Cerebellar nuclear complex (tissue), 1 donor: Measurements from ENCODE around the gene HOXA9.

ENCODE experiments used
- DNase-seq, 2 experiments: peaks; one replicate each; lab custom pipeline; 2025; lab: John Stamatoyannopoulos, UW

HOXA9 gene

DNA sequence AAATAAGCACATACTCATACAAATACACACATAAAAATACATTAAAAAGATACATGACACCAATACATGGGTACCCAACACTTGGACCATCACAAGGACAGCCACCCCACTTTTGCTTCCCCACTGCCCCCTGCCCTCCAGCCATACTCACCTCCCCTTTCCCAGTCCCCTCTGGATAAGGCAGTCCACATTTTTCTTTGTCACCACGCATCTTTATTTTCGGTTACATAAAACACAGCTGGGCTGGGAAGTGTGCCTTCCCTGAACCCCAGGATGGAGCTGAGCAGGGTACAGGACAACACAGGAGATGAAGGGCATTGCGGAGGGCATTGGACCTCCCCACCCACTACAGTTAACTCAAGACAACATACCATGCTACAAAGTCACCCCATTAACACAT, 11.8 kb downstream of the HOXA9 start:
- DNase-seq, result no peak

DNA sequence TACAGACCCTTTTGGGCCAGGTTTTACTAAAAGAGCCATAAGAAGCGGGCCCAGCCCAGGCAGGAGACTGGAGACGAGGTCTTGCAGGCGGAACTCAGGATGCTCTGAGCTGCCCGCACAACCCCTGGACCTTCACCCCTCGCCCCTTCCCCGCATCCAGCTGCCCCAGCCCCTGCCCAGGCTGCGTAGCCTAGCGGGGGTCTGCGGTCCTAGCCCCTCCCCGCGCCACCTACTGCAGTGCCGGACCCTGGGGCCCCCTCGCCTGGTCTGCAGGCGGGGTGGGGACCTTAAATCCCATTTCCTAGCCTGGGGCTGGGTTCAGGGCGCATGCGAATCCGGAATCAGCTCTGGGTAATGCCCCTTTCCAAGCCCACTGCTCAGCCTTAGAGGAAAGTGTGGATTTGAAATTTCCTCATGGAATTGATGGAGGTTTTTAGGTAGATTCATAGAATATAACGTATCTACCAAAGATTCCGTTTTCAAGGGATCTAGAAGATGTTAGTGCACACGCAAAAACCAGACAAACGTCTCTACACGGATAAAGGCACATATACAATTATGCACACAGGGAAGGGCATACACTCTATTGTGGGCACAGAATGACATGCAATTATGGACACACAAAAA, 12.4 kb downstream of the HOXA9 start:
- DNase-seq, result no peak

DNA sequence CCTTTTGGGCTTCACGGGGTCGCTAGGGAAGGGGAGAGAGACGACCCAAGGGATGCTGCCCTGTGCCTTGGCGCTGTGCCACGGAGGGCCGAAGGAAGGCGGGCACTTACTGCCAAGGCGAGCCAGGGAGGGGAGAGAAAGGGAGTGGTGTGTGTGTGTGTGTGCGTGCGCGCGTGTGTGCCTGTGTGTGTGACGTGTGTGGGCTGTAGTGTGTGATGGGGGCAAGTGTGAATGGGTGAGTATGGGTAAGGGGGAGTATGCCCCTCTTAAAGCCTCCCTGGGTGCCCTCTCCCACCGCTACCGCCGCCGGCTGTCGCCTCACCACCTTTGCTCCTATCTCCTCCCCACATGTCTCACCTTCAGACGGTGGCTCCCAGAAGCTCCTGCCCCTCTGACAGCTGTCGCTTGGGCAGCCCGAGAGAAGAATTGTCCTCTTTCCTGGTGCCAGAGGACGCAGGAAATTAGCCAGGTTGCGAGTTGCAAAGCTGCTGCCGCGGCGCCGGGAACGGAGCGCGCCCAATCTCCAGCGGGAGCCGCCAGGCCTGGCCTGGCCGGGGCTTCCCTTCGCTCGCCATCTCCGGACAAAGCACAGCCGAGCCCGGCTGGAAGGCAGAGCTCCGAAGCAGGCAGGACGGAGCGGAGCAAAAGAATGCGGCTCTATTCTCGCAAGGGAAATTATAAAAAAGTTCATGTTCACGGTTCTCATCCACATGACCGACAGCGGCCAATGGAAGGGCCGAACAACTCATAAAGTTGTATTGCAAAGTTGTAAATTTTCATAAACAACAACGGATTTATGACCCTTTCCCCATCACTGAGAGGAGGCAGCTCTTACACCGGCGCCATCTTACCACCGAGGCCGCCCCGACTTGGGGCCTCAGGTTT, 13.2 kb downstream of the HOXA9 start, which contains the start of gene HOXA3:
Gene HOXA3, minus strand, starts transcription at position 653 of the 885 bp plus-strand sequence. CDS start 41,943 bp downstream, outside the sequence.
- no peak for DNase-seq

DNA sequence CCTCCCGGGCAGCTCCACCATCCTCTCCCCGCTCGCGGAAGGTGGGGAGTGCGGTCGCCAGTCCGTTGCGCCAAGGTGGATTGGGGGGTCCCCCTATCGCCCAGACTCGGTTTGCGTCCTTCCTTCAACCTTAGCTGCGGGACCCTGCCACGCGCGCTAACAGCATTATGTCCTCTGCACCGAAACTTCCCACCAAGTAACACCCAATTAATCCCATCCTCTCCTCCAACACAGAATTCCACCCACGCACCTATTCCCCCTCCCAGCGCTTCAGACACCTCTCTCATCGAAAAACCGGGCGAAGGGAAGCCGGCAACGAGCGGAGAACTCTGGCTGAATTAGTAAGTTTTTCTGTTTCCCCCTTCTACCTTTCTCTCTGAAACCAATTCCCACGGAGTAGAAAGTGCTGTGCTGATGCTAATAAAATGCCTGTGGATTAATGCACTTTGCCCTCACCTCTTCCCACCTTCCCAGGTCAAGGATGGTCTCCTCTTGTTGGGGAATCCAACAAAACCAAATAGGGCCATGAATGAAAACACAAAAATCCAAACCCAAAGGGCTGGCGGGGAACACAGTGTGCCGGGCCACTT, 13.9 kb downstream of the HOXA9 start:
- DNase-seq, result no peak

DNA sequence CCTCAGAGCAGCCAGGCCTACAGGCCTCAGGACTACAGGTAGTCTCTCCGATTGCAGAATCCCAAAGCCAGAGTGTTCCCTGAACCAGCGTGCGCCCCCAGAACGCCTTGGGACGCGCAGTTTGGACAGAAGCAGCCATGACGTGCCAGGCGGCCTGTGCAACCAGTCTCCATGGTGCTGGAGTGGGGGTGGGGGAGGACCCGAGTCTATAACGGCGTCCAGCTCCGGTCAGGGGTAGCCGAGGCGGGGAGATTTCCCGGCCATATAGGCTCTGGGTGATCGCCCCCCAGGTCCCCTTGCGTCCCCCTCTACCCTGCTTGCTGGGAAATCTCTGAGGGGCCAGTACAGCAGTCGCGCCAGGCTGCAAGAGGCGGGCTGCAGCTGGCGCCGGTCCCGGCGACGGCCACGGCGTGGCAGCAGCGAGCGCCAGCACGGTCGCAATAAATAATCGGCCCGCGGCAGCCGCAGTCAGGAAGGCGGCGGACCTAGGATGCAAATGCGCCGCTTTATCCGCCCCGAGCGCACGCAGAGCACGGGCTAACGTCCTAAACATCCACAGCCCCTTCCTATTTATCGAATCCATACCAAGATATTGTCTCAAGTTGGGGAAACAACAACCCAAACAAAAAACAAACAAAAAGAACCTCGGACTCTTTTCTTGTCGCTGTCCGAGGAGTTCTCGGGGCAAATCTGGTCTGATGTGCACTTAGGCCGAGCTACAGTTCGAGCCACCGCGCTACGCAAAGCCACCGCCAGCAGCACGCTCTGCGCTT, 14.6 kb downstream of the HOXA9 start:
- no peak for DNase-seq

DNA sequence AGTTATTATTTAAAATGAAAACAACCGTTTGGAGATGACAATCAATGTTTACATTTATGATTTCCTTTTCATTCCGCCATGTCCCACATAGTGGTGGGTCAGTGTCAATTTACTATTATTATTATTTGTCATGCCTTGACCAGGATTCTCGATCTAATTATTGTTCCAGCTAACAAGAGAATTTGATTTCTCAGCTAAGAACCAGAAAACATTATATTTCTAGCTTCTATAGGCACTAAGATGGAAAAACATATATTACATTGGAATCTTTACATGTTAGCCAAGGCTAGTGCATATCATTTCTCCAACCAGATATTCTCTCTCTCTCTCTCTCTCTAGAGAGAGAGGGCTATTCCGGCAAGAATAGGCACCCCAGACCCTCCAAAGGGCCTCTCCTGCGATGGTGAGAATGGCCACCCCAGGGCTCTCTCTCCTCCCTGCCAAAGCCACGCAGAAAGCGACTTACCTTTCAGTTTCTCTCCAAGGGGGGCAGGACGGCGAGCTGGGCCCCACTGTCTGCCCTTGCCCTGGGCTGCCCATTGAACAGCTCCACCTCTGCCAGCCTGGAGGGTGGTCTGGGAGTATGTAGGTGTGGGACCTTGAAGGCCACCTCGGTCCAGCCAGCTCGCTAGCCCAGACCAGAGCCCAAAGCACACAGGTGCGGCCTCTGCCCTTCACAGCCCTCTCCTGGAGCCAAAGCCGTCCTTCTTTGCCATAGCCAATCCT, 15.3 kb downstream of the HOXA9 start:
- no peak for DNase-seq

DNA sequence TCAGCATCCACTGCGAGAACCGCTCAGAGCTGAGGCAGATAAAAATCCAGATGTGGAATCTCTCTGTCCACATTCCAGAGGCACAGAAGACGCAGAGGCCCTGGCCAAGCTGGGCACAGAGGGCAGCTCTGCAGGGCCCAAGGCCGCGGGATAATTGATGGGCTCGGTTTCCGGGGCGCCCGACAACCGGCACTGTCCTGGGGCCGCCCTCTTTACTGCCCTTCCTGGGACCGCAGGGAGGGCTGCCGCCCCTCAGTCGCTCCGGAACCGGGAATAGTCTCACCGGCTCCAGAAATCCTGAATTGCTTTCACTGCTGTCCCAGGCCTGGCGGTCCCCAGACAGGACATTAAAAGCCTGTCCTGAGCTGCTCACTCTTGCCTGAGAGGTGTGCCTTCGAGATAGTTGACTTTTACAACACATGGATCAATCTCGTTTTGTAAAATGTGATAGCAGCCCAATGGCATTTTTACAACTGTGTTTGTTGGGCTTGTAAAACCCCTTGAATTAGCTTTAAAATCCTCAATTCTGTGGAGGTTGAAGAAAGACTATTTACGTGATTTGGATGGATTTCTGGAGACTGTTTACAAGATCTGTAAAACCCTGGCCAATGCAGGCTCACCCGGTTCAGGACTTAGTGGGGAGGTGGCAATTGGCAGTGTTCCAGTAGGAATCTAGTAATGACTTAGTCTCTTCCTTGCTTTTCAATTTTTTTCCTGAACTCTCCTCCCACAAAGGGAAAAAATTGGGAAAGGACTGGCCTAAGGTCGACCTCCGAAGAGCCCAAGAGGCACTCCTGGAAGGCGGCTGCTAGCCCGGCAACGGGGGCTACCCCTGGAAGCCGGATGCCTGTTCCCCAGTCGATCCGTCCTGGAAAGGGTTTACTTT, 16.3 kb downstream of the HOXA9 start:
- DNase-seq, result no peak

DNA sequence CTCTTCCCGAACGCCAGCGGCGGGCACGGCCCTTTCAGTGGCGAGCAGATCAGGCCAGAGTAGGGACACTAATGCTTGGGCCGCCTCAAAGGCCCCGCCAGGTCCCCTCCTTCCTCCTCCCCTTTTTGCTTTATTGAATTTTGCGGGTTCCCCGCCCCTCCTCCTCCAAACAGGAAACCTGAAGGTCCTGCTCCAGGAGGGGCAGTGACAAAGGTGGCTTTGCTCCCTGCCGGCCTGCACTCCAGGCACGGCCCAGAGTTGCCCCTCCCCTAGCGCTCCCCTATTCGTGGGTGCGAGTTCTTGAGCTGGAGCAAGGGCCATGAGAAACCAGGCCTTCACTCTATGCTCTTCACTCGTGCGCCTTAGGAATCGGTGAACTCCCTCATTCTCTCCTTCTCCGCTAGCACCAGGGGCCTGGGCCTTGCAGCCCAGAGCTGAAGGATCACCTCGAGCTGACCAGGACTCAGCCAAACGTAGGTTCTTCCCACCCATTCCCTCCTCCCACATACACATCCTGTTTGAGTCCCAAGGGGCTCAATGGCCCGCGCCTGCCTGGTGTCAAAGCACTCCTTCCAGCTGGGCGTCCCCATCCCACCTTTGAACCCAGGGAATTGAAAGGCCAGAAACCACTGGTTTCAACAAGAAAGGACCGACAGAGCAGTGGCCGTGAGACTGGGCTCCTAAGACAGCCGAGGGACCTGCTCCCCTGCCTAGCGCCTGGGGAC, 17.1 kb downstream of the HOXA9 start:
- no peak for DNase-seq

DNA sequence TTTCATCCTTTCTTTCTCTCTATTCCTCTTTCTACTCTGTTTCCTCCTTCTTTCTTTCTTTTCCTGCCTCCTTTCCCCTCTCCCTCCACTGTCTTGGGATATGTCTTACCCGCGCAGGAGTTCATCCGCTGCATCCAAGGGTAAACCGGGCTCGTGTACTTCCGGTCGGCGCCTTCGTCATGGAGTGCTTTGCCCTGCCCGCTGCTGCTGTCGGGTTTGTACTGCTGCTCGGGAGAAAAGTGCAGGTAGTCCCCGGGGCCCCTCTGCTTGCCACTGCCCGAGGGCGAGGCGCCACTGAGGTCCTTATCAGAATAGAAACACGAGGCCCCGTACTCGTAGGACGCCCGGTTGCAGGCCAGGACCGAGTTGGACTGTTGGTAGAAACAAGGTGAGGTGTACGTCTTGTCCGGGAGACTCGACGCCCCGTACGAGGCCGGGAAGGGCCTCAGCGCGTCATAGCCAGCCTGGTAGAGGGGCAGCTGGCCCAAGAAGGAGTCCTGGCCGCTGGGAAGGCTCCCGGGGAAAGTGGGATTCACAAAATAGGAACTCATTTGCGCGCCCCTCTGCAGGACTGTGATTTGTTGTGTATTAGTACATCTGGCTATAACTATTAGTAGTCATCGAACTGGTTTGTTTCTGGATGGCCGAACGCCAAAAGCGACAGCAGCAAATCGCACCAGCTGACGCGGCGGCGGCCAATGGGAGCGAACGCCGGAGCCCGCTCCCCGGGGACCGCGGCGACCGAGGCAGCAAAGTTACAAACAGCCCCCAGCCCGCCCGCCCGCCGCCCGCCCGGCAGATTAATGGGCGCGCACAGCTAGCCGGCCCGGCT, 17.9 kb downstream of the HOXA9 start, which contains the start of gene HOXA6:
Gene HOXA6, minus strand, starts transcription at position 576 of the 832 bp plus-strand sequence. Its CDS starts 25 bp downstream, at position 551.
- DNase-seq, result no peak

DNA sequence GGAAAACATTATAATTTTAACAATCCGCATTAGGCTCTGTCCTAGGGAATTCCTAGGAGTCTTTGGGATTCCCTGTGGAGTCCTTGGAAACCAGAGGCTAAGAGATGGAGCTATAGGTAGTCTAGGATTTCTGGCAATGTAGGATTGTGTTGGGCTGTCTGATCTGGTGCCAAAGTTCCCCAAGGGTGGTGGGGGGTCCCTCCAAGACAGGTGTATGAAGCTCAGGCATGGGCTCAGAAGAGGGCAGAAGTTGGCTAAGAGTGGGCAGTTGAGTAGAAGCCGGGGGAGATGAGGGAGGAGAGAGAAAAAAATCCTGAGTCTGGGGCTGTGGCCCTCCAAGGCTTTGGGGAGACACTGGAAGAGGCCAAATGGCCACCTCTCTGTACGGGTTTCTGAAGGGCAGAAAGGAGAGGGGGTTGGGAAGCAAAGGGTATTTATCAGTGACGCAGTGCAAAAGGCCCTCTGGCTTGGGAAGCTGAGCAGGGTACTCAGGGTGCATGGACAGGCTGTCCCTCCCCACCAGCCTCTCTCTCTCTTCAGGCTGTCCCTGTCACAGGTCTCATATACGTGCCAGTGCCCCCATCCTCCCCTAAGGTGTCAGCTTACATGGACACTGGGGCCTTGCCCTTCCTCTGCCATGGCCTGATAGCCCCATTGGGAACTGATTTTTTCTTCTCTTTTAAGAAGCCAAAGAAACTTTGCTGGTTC, 18.7 kb downstream of the HOXA9 start:
- DNase-seq, result peak in 1 of 2 experiments; percentile 4

DNA sequence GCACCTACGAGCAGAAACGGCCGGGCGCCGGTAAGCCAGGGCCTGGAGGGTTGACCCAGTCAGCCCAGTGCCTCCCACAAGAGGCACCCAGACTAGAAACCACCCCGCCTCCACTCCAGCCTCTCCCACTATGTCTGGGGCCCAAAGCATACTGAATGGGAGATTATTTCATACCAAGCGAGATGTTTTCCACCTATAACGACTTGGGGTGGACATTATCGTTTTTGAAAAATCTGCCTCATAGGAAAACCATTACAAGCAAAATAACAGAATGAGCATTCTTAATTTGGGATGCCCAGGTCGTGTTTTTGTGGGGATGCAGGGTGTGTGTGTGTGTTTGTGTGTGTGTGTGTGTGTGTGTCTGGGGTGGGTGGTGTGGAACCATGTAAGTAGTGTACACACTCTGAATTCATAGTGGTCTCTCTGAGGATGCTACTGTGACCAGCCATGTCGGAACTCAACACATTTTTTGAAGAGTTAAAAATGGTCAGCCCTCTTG, 19.4 kb downstream of the HOXA9 start:
- no peak for DNase-seq

DNA sequence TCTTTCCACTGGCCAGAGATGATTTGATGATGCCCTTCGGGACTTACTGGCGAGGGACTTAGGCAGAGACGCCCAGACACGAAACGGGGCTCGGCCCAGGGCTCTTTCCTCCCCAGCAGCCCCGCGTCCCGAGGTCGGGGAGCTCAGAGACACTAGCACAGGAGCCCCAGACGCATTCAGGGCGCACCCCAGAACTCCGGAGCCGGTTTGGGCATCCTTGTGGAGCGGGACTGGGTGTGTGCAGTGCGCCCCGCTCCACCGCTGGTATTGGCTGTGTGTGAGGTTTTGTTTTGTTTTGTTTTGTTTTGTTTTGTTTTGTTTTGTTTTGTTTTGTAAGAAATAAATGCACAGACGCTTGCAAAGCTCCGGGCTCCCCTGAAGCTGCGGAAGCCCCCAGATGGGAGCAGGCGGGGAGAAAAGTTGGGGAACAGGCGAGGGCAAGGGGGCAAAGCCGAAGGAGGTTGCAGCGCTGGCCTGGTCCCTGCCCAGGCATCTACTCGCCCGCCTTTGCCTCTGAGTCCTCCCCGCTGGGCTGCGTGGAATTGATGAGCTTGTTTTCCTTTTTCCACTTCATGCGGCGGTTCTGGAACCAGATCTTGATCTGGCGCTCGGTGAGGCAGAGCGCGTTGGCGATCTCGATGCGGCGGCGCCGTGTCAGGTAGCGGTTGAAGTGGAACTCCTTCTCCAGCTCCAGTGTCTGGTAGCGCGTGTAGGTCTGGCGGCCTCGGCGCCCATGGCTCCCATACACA, 20.0 kb downstream of the HOXA9 start:
- DNase-seq, result no peak

DNA sequence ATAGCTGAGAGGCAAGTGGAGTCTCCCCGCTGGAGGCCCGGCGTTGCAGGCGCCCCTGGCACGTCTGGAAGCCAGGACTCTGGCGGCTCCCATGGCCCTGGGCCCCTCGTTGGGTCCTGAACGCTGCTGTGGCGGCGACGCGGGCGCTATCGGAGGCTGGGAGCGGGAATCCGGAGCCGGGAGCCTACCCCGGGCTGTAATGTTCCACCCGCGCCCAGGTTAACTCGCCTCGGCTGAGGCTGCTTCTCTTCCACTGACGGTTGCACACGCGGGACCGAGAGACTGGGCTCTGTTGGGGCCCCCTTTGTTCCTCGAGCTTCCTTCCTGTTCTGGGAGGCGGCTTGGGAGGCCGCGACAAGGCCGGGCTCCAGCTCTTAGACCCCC, 20.6 kb downstream of the HOXA9 start:
- no peak for DNase-seq

DNA sequence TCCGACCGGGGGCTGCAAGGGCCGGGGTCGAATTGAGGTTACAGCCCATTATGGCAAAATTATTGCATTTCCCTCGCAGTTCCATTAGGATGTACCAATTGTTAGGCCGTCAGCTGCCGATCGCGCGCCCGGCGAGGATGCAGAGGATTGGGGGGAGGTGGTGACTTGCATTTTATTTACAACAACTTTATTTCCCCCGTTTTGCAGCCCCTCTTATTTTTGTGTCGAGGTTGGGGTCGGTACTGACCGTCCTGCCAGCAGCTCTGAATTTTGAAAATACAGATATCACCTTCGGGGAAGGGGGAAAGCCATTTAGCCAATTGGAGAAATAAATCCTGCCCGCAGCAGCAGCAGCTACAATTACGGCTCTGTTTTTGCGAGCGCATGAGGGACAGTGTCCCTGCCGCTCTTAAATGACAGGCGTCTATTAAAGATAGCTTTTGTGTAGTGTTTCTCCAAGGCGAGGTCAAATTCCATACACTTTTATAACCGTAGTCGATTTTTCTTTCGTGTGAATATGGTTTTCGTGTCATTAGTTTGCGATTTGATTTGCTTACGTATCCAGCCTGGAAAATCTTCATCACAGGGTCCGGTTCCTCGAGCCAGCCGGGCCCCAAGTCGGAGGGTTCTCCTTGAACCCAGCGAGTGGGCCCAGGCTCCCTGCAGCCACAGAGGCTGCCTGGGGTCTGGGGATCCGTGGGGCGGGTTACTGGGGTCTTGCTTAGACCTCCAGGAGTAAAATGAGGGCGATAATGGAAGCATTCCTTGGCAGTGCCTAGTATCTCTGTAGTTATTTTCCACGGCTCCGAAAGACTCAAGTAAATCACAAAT, 21.2 kb downstream of the HOXA9 start:
- DNase-seq, result no peak

DNA sequence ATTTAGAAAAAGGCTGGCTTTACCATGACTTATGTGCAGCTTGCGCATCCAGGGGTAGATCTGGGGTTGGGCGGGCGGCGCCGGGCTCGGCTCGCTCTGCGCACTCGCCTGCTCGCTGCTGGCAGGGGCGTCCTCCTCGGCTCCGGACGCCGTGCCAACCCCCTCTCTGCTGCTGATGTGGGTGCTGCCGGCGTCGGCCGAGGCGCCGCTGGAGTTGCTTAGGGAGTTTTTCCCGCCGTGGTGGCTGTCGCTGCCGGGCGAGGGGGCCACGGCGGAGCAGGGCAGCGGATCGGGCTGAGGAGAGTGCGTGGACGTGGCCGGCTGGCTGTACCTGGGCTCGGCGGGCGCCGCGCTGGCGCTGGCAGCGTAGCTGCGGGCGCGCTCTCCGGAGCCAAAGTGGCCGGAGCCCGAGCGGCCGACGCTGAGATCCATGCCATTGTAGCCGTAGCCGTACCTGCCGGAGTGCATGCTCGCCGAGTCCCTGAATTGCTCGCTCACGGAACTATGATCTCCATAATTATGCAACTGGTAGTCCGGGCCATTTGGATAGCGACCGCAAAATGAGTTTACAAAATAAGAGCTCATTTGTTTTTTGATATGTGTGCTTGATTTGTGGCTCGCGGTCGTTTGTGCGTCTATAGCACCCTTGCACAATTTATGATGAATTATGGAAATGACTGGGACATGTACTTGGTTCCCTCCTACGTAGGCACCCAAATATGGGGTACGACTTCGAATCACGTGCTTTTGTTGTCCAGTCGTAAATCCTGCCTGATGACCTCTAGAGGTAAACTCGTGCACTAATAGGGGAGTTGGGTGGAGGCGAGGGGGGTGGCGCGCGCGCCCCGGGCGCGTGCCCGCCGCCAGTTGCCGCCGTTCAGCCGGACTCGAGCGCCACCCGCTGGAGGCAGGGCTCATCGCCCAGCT, 22.1 kb downstream of the HOXA9 start, which contains the start of gene HOXA5:
Gene HOXA5, minus strand, starts transcription at position 659 of the 927 bp plus-strand sequence. Its CDS starts 74 bp downstream, at position 585.
- DNase-seq, result no peak
